Body of pancreas (tissue), 4 donors: ENCODE measurements around the gene MAP1A.

Experiments used
- CTCF ChIP-seq, 7 experiments: fragments of 450-650 bp in 4 of 7; fragments of 200-600 bp in 3 of 7; sonication (generic) in 3 of 7; IDR thresholded peaks; one replicate each; pipeline ENCODE4 v1.5.1; 2016 to 2019; ENCODE audit warnings: antibody characterized with exemption in 7 of 7
- POLR2A ChIP-seq, 3 donors: fragments of 450-650 bp; IDR thresholded peaks; one replicate each; pipeline ENCODE4 v1.6.1; 2016; ENCODE audit warnings: antibody characterized with exemption in 3 of 3, mild to moderate bottlenecking in 2 of 3

- no peak for TF ChIP-seq CTCF (IDR thresholded peaks at IDR 0.05)
- no peak for TF ChIP-seq POLR2A (IDR thresholded peaks at IDR 0.05)
These were observed 11.7 kb upstream of the MAP1A start for GRCh38 chr15:43505738-43506137.
